ENCODE results near the gene ARMH3.

The ARMH3 gene

GRCh38 chr10:101856626-101857025 is 199.3 kb downstream of the ARMH3 start:
- no peak for DNase-seq (ENCODE audit: low spot score)

- no peak for DNase-seq (ENCODE audit: low spot score)
Measured at GRCh38 chr10:101851411-101852116, 204.4 kb downstream of the ARMH3 start.

GRCh38 chr10:101850749-101851148 is 205.2 kb downstream of the ARMH3 start:
- DNase-seq (ENCODE audit: low spot score) = no peak

- no peak for DNase-seq (ENCODE audit: low spot score)
Measured at GRCh38 chr10:101848894-101849351, 207.1 kb downstream of the ARMH3 start.

- DNase-seq (ENCODE audit: low spot score) = no peak
Measured at GRCh38 chr10:101848408-101848807, 207.6 kb downstream of the ARMH3 start.

GRCh38 chr10:101845893-101846292 is 210.1 kb downstream of the ARMH3 start:
- no peak for DNase-seq (ENCODE audit: low spot score)

- DNase-seq (ENCODE audit: low spot score) = peak; percentile 48
Measured at GRCh38 chr10:101843032-101844021, 212.6 kb downstream of the ARMH3 start, which contains the start of gene KCNIP2. KCNIP2 (minus strand) TSS chr10:101843800; CDS start chr10:101843568, 232 bp downstream.

GRCh38 chr10:101841826-101842225 is 214.1 kb downstream of the ARMH3 start:
- DNase-seq (ENCODE audit: low spot score) = no peak

- DNase-seq (ENCODE audit: low spot score) = peak; percentile 77
Measured at GRCh38 chr10:101840741-101841453, 215.1 kb downstream of the ARMH3 start.

GRCh38 chr10:101840102-101840684 is 215.8 kb downstream of the ARMH3 start:
- DNase-seq (ENCODE audit: low spot score) = no peak

GRCh38 chr10:101839416-101840063 is 216.4 kb downstream of the ARMH3 start:
- DNase-seq (ENCODE audit: low spot score) = peak; percentile 58

- DNase-seq (ENCODE audit: low spot score) = no peak
Measured at GRCh38 chr10:101839002-101839401, 217.0 kb downstream of the ARMH3 start.

- no peak for DNase-seq (ENCODE audit: low spot score)
Measured at GRCh38 chr10:101838416-101838970, 217.5 kb downstream of the ARMH3 start.

GRCh38 chr10:101837748-101838147 is 218.2 kb downstream of the ARMH3 start:
- no peak for DNase-seq (ENCODE audit: low spot score)

GRCh38 chr10:101835362-101835761 is 220.6 kb downstream of the ARMH3 start:
- no peak for DNase-seq (ENCODE audit: low spot score)

GRCh38 chr10:101834341-101834740 is 221.6 kb downstream of the ARMH3 start:
- DNase-seq (ENCODE audit: low spot score) = no peak

- DNase-seq (ENCODE audit: low spot score) = no peak
Measured at GRCh38 chr10:101833466-101833865, 222.5 kb downstream of the ARMH3 start.

- DNase-seq (ENCODE audit: low spot score) = no peak
Measured at GRCh38 chr10:101832325-101832771, 223.6 kb downstream of the ARMH3 start.

- DNase-seq (ENCODE audit: low spot score) = no peak
Measured at GRCh38 chr10:101831169-101831811, 224.7 kb downstream of the ARMH3 start.
